GM21786 (cell line): ENCODE data around the gene MRPL46.
"Not testable (repeated sequence)": the region's sequence is repeated elsewhere in the genome, so short reads cannot be mapped to it uniquely, and the experiment has no call there.

Experiments
- ATAC-seq: cut with Tn5 transposase; IDR thresholded peaks from one replicate; pipeline ENCODE4 v1.9.1; 2021; ENCODE audit not compliant: unreplicated experiment

The MRPL46 gene

DNA sequence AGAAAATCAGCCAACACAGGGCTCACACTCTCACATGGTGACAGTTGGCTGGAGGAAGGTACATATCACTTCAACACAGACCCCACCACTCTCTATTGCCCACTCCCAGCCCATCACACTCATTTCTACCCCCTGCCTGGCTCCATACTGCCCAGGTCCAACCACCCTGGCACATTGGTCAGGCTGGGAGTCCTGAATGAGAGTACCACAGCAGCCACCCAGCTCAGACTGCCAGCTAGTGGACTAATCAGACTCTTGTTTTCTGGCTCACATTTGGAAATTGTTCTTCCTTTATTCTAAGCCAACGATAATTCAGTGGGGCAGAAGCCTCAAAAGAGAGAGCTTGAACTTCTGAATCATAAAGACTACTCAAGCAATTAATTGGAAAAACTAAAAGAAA is 20.0 kb downstream of the MRPL46 start:
- no peak for ATAC-seq

DNA sequence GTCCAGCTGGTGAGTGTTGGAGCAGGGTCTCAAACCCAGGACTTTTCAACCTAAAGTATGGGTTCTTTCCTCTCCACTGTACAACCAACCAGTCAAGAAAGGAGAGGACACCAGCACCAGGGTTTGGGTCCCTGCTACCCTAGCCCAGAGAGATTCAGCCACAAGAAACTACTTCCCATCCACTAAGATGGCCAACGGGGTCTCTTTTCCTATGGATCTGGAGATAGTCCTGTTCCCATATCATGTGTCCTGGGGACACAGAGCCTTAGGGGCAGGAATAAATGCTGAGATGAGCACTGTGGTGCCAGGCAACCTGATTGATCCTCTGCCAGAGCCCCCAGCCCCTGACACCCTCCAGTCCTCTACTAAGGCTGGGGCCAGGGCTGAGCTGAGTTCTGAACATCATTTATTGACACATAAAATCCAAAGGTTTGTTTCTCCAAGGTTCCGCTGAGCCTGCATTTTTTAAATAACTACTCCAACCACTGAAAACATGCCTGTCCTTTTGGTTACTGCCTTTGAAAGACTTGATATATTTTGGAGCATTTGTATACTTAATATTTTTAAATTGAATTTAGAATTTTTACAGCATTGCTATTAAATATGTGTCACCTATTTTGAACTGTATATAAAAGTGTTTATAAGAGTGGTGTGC is 26.0 kb downstream of the MRPL46 start:
- ATAC-seq: no peak

DNA sequence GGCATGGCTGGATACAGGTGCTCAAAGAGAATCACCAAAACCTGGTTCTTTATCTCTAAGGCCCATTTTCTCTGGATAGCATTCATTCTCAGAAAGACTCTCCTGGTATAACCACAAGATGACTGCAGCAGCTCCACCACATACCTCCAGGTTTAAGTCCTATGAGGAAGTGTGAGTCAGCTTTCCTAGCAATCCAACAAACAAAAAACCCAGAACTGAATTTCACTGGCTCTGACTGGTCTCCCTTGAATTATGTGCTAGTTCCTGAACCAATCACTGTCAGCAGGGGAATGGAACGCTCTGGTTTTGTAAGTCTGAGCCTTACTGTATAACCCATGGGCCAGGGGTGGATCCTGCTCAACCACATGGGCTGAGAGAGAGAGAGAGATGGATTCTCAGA is 27.2 kb downstream of the MRPL46 start:
- ATAC-seq: no peak

DNA sequence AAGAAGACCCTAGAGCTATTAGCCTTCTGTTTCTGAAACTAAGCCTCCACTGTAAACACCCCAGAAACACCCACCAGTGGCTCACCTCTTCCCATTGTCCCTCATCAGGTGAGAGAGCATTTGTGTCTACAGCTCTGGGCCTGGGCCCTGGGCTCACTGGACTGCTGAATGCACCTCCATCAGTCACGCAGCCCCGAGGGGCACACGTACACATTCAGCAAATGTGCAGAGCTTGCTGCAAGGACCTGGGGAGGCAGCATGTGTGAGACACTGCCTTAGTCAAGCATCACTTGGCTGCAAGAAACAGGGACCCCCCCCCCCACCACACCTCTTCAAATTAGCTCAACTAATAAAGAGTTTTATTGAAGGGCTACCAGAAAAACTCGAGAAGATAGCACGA is 29.0 kb downstream of the MRPL46 start:
- no peak for ATAC-seq

DNA sequence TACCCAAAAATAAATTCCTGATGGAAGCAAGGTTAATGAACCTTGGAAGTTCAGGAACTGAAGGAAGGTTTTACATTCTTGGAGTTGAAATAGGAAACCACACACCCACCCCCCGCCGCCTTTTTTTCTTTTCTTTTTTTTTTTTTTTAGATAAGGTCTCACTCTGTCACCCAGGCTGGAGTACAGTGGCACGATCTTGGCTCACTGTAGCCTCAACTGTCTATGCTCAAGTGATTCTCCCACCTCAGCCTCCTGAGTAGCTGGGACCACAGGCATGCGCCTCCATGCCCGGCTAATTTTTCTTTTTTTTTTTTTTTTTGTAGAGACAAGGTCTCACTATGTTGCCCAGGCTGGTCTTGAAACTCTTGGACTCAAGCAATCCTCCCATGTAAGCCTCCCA is 33.1 kb downstream of the MRPL46 start:
- ATAC-seq: not testable (repeated sequence)

DNA sequence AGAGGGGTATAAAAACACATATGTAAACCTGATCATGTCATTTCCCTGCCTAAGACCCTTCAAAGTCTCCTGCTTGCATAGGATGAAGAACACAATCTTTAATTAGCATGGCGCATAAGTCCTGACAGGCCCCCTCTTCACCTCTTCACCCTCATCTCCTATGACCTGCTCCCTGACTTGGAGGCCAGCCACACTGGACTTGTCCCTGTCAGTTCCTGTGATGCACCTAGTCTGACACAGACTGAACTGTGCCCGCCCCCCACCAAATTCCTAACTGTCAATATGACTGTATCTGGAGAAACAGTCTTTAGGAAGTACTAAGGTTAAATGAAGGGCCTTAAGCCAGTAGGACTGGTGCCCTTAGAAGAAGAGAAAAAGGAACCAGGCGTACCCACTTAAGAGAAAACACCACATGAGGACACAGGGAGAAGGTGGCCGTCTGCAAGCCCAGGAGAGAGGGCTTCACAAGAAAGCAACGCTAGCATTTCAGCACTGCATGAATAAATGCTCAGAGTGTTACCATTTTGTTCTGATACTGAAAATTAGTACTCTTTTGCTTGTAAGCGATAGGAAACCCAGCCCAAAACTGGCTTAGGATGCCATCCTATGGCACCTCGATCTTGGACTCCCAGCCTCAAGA is 34.0 kb downstream of the MRPL46 start:
- ATAC-seq: no peak

DNA sequence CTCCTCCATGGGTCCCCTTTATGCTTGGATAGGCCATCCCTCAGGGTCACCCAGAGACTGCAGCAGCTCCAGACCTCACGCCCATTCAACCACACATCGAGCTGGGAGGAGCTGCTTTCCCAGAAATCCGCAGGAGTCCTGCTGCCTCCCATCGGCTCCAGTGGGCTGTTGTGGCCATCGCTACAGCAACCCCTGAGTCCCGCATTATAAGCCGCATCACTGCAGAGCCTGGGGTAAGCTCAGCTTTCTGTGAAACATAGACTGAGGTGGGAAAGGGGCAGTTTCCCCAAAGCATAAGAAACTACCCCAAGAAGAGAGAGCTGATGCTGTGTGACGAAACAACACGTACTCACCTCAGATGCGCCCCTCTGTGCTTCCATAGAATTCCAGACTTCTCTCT is 35.7 kb downstream of the MRPL46 start:
- no peak for ATAC-seq

DNA sequence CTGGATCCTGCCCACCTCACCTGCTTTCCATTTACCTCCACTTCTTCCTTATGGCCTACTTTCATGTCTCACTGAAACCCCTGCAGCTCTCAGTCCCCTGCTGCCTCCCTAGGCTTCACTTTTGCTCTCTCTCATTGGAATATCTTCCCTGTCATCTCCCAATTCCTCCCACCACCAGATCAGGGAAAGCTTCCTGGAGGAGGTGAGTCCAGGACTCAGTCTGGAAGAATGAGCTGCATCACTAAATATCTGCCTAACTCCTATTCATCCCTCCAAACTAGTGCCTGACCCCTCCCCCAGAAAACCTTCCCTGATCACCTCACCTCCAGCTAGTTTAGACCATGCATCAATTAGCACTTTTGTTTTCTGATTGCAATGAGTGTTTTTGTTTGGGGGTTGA is 37.1 kb downstream of the MRPL46 start:
- no peak for ATAC-seq

DNA sequence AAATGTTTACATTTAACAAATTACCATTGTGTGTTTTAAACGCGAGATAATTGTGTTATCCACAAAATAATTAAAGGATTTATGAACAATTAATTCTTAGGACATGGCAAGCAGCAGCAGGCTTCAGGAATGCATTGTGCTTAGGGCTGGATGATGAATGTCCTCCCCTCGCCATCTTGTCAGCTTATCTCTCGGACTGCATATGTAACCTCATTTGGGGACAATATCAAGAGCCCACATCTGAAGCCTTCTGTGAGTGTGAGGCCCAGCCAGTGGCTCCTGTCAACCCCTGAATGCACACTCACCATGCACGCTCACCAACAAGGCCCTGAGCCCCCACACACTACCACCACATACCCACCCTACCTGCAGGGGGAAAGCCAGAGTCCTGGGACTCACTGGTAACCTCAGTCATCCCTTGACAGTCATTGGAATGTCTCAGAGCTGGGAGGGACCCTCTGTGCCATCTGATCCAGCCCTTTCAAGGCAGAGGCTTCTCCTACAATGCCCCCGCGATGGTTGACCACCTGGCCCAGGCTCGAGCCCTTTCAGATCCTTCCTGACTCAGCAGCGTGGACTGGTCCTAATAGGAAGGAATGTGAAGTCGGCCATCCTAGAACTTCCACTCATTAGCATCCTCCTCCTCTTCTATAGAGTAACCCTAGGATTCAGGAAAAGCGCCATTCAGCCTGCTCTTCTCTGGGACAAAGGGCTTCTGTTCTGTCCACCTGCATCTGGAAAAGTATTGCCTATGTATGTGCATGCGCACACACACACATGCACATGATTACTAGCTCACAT is 38.2 kb downstream of the MRPL46 start:
- ATAC-seq: no peak

DNA sequence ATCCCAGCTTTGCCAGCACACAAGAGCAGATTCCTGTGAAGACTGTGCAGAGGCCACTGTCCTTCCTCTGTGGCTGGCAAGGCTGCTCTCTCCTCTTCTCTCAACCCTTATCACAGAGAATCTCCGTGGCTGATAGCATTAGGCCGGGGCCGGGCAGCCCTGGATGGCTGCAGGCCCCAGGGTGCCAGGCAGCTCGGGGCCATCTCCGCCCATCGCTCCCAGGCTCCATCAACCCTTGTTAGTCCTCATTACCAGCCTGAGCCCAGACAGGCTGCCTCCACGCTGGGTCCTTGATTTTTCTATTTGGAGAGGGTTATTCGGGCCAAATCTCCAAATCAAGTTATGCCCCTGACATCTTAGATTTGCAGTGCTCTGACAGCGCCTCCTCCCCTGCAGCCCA is 39.1 kb downstream of the MRPL46 start:
- ATAC-seq: no peak

DNA sequence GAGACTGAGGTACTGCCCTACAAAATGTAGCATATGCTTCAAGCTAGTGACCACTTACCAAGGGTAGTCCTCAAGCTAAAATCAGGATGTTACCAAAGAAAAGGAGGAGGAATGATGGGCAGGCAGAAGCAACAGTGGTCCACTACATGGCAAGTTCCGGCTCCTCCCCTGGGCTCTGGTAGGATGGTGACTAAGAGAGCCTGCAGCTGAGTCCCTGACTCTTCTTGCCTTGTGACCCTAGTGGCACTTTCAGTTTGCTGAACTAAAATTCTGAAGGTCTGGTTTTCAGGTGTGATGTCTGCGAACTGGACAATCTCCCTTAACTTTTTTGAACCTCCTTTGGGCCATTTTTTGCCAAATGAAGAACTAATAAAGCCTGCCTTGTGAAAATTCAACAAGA is 40.9 kb downstream of the MRPL46 start:
- no peak for ATAC-seq

DNA sequence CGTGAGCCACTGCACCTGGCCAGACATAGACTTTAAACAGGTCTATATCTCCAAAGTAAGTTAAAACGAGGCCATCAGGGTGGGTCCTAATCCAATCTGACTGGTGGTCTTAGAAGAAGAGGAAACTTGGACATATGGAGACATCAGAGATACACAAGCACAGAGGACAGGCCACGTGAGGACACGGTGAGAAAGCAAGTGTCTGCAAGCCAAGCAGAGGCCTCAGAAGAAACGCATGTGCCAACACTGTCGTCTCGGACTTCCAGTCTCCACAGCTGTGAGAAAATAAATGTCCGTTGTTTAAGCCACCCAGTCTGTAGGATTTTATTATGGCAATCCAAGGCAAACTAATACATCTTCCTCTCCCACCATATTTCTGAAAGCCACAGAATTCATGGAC is 43.9 kb downstream of the MRPL46 start:
- no peak for ATAC-seq

DNA sequence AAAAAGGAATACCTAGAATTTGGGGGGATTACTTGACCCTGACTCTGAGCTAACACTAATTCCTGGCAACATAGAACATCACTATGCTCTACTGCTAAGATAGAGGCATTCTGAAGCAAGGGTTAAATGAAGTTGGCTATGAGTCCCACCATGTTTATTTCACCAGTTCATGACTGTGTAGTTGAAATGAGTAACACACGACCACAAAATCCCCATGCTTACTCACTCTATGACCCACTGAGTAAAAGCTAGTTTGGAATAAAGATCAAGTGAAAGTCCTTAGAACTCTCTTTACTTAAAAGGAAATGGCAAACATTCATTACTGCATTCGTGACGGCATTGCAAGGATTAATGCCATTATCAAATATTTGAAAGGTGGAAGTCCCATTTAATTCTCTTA is 47.4 kb downstream of the MRPL46 start:
- ATAC-seq: no peak
